GM12892 (cell line): ENCODE measurements around the gene AK9.

Source experiments
- POLR2A ChIP-seq: IDR thresholded peaks from 2 replicates; pipeline ENCODE4 v1.6.1; 2011; ENCODE audit warnings: low read depth, low read length, control low read depth
- POLR2AphosphoS5 ChIP-seq: IDR thresholded peaks from 2 replicates; pipeline ENCODE4 v1.6.1; 2011; ENCODE audit warnings: low read depth, low read length, control low read depth

GRCh38 chr6:109702791-109703190 lies 11.8 kb upstream of the AK9 start:
- TF ChIP-seq POLR2A (no peak), POLR2AphosphoS5 (no peak)
